Activated T-cell treated with anti-CD3 and anti-CD28 coated beads, Interleukin-2, amount 50 U/mL, for 72 hours (primary cell): ENCODE results near the gene ZSCAN5A. TPM values are rescaled to one million over a fixed set of nuclear protein-coding genes. Genes with fewer than 3 reads are reported as not detected.
A peak's percentile ranks its signal among the peaks of the same experiment; 100 is the strongest.
"Not testable (repeated sequence)": the region's sequence is repeated elsewhere in the genome, so short reads cannot be mapped to it uniquely, and the experiment has no call there.

Experiments used
- ATAC-seq, 2 donors: fragments of 150-1000 bp; cut with Tn5 transposase; replicated peaks in 1 of 2; 2 replicates each; pipeline ENCODE4 v1.10.0; 2021; ENCODE audit warnings: moderate library complexity in 2 of 2, mild to moderate bottlenecking in 1 of 2
- DNase-seq, 2 donors: peaks; one replicate each; pipeline ENCODE4 v3.0.0; 2021 to 2022; ENCODE audit warnings: mixed read lengths in 1 of 2
- H3K27ac Mint-ChIP-seq: one replicate; pipeline ENCODE4 v1.8.0; 2022; ENCODE audit warnings: mild to moderate bottlenecking, moderate library complexity, mixed read lengths
- H3K27me3 Mint-ChIP-seq: one replicate; pipeline ENCODE4 v1.8.0; 2022; ENCODE audit warnings: low read depth, mixed read lengths
- H3K36me3 Mint-ChIP-seq, 2 donors: one replicate each; pipeline ENCODE4 v1.8.0; 2022; ENCODE audit warnings: mixed read lengths in 2 of 2, mild to moderate bottlenecking in 1 of 2; ENCODE audit not compliant: insufficient read depth in 2 of 2
- H3K4me1 Mint-ChIP-seq: one replicate; pipeline ENCODE4 v1.8.0; 2022; ENCODE audit warnings: low read depth, mixed read lengths
- H3K4me3 Mint-ChIP-seq, 2 donors: one replicate each; pipeline ENCODE4 v1.8.0; 2022; ENCODE audit warnings: mild to moderate bottlenecking in 2 of 2, mixed read lengths in 2 of 2, moderate library complexity in 2 of 2
- H3K9me3 Mint-ChIP-seq, 2 donors: one replicate each; pipeline ENCODE4 v1.8.0; 2022; ENCODE audit warnings: mixed read lengths in 2 of 2
- total RNA-seq, 2 donors: library from RNA; stranded (reverse); gene quantifications; one replicate each; pipeline ENCODE4 v1.2.3, GENCODE V29; 2022

Gene ZSCAN5A
- total RNA-seq, 2 donors from 2014 or later: 8.3 to 8.4 TPM

GRCh38 chr19:56310462-56310861, 4.2 kb downstream of the ZSCAN5A start:
- peaks cover 6 to 10% of the 10 kb centered on the region in 2 donors for H3K36me3 Mint-ChIP-seq

GRCh38 chr19:56309511-56310185, 5.0 kb downstream of the ZSCAN5A start:
- H3K27ac Mint-ChIP-seq: no peak overlapping the region
- ATAC-seq (peak; percentile 34 to 53), DNase-seq (peak; percentile 69 to 76)
- H3K4me3 Mint-ChIP-seq: no peak overlapping the region
- H3K36me3 Mint-ChIP-seq: peaks cover 6 to 10% of the 10 kb centered on the region in 2 donors
- peaks cover 27% of the 10 kb centered on the region for H3K4me1 Mint-ChIP-seq
- H3K9me3 Mint-ChIP-seq: peaks cover 0 to 2% of the 10 kb centered on the region in 2 donors
- no peaks in the 10 kb centered on the region for H3K27me3 Mint-ChIP-seq

More at GRCh38 chr19:56310462-56310861, 4.2 kb downstream of the ZSCAN5A start:
- Mint-ChIP-seq H3K27ac (no peak overlapping the region), H3K27me3 (no peaks in the 10 kb centered on the region), H3K4me1 (peaks cover 28% of the 10 kb centered on the region), H3K4me3 (no peak overlapping the region), H3K9me3 (peaks cover 0 to 2% of the 10 kb centered on the region in 2 donors)
- DNase-seq (no peak), ATAC-seq (no peak)

DNA sequence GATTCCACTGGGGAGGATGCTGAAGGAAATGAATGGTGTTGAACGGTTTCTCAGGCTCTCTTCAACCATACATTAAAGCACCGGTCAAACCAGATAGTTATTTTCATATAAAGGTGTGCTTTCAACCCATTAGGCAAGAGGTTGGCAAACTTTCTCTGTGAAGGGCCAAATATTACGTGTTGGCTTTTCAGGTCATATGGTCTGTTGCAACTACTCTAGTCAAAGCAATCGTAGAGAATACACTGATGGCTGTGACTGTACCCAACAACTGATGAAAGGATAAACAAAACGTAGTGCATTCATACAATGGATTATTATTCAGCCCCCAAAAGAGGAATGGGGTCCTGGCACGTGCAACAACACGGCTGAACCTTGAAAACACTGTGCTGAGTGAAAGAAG, 5.8 kb downstream of the ZSCAN5A start:
- peaks cover 0 to 2% of the 10 kb centered on the region in 2 donors for H3K9me3 Mint-ChIP-seq
- ATAC-seq: no peak
- no peaks in the 10 kb centered on the region for H3K27me3 Mint-ChIP-seq
- H3K4me3 Mint-ChIP-seq: no peak overlapping the region
- H3K36me3 Mint-ChIP-seq: peaks cover 6 to 9% of the 10 kb centered on the region in 2 donors
- H3K4me1 Mint-ChIP-seq: peaks cover 22% of the 10 kb centered on the region
- H3K27ac Mint-ChIP-seq: no peak overlapping the region
- DNase-seq: no peak

- H3K9me3 Mint-ChIP-seq, ATAC-seq, H3K36me3 Mint-ChIP-seq, H3K4me3 Mint-ChIP-seq, H3K4me1 Mint-ChIP-seq, H3K27ac Mint-ChIP-seq, DNase-seq, H3K27me3 Mint-ChIP-seq: not testable (repeated sequence)
Measured at GRCh38 chr19:56307062-56307461, 7.6 kb downstream of the ZSCAN5A start.

GRCh38 chr19:56306016-56306415, 8.6 kb downstream of the ZSCAN5A start:
- Mint-ChIP-seq H3K4me3 (no peak overlapping the region), H3K27ac (no peak overlapping the region)

DNA sequence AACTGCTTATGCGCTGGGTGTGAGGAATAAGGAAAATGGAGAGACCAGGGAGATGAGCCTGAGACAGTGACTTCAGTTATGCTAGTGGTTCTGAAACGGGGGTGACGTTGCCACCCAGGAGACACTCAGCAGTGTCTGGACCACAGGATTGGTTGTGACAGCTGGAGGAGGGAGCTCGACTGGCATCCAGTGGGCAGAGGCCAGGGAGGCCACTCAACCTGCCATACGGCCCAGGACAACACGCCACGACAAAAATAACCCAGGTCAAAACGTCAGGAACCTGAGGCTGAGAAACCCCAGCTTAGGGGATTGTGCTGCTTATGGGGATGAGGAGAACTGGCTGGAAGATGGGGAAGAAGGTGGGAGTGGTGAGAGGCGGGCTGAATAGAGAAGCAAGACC, 10.4 kb downstream of the ZSCAN5A start:
- H3K9me3 Mint-ChIP-seq: peaks cover 0 to 2% of the 10 kb centered on the region in 2 donors
- H3K27ac Mint-ChIP-seq: no peak overlapping the region
- no peaks in the 10 kb centered on the region for H3K27me3 Mint-ChIP-seq
- no peak for ATAC-seq
- H3K4me1 Mint-ChIP-seq: peaks cover 11% of the 10 kb centered on the region
- no peak overlapping the region for H3K4me3 Mint-ChIP-seq
- no peak for DNase-seq
- peaks cover 1 to 5% of the 10 kb centered on the region in 2 donors for H3K36me3 Mint-ChIP-seq

More at GRCh38 chr19:56306016-56306415, 8.6 kb downstream of the ZSCAN5A start:
- Mint-ChIP-seq H3K27me3 (no peaks in the 10 kb centered on the region), H3K36me3 (peaks cover 1 to 5% of the 10 kb centered on the region in 2 donors), H3K4me1 (peaks cover 11% of the 10 kb centered on the region), H3K9me3 (peaks cover 0 to 2% of the 10 kb centered on the region in 2 donors)
- ATAC-seq (no peak), DNase-seq (no peak)

GRCh38 chr19:56301886-56302620, 12.6 kb downstream of the ZSCAN5A start:
- peaks cover 0 to 5% of the 10 kb centered on the region in 2 donors for H3K36me3 Mint-ChIP-seq
- H3K4me3 Mint-ChIP-seq: peak overlapping the region in 1 of 2 donors; percentile 6
- ATAC-seq (no peak), DNase-seq (no peak)
- H3K4me1 Mint-ChIP-seq: peaks cover 11% of the 10 kb centered on the region
- peak overlapping the region; percentile 14 for H3K27ac Mint-ChIP-seq
- no peaks in the 10 kb centered on the region for H3K27me3 Mint-ChIP-seq
- peaks cover 0 to 2% of the 10 kb centered on the region in 2 donors for H3K9me3 Mint-ChIP-seq

DNA sequence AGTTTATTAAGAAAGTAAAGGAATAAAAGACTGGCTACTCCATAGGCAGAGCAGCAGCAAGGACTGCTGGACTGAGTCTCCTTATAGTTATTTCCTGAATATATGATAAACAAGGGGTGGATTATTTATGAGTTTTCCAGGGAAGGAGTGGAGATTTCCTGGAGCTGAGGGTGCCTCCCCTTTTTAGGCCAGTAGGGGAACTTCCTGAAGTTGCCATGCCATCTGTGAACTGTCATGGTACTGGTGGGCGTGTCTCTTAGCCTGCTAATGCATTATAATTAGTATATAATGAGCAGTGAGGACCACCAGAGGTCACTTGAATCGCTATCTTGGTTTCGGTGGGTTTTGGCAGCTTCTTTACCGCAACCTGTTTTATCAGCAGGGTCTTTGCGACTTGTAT, 13.5 kb downstream of the ZSCAN5A start:
- Mint-ChIP-seq H3K4me1 (peaks cover 11% of the 10 kb centered on the region), H3K36me3 (peaks cover 0 to 5% of the 10 kb centered on the region in 2 donors), H3K27me3 (no peaks in the 10 kb centered on the region), H3K4me3 (no peak overlapping the region), H3K9me3 (peaks cover 0 to 2% of the 10 kb centered on the region in 2 donors), H3K27ac (no peak overlapping the region)
- ATAC-seq (no peak), DNase-seq (no peak)

DNA sequence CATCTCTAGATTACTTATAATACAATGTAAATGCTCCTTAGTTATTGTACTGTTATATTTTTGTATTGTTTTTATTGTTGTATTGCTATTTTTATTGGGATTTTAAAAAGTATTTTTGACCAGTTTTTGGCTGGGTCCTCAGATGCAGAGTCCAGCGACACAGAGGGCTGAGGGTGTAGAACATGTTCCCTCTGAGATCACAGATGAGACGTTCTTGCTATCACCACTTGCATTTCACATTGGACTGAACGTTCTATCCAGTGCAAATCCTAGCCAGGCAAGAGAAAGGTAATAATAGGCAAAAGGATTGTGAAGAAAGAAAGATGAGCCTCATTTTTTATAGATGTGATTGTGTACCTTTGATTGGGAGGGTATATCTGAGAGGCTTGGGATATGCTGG, 15.0 kb downstream of the ZSCAN5A start:
- no peak for ATAC-seq

DNA sequence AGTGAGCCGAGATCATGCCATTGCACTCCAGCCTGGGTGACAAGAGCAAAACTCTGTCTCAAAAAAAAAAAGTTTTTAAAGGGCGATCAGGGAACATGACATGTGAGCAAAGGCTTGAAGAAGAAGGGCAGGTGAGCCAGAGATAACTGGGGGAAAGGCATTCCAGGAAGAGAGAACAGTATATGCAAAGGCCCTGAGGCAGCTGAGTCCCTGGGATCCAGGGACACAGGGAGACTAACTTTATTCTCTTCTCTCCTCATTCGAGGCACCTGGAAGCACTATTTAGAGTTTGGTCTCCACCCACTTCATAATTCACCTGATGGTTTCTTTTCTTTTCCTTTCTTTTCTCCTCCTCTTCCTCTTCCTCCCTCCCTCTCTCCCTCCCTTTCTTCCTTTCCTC, 17.6 kb downstream of the ZSCAN5A start:
- DNase-seq (no peak), ATAC-seq (no peak)
- Mint-ChIP-seq H3K9me3 (peaks cover 0 to 2% of the 10 kb centered on the region in 2 donors), H3K27ac (no peak overlapping the region), H3K4me1 (peaks cover 8% of the 10 kb centered on the region), H3K36me3 (peaks cover 2 to 7% of the 10 kb centered on the region in 2 donors), H3K4me3 (no peak overlapping the region), H3K27me3 (no peaks in the 10 kb centered on the region)

More for the DNA sequence above, 15.0 kb downstream of the ZSCAN5A start:
- DNase-seq: no peak
- Mint-ChIP-seq H3K27me3 (no peaks in the 10 kb centered on the region), H3K27ac (no peak overlapping the region), H3K36me3 (peaks cover 0 to 6% of the 10 kb centered on the region in 2 donors), H3K4me3 (no peak overlapping the region), H3K4me1 (peaks cover 11% of the 10 kb centered on the region), H3K9me3 (peaks cover 0 to 2% of the 10 kb centered on the region in 2 donors)

DNA sequence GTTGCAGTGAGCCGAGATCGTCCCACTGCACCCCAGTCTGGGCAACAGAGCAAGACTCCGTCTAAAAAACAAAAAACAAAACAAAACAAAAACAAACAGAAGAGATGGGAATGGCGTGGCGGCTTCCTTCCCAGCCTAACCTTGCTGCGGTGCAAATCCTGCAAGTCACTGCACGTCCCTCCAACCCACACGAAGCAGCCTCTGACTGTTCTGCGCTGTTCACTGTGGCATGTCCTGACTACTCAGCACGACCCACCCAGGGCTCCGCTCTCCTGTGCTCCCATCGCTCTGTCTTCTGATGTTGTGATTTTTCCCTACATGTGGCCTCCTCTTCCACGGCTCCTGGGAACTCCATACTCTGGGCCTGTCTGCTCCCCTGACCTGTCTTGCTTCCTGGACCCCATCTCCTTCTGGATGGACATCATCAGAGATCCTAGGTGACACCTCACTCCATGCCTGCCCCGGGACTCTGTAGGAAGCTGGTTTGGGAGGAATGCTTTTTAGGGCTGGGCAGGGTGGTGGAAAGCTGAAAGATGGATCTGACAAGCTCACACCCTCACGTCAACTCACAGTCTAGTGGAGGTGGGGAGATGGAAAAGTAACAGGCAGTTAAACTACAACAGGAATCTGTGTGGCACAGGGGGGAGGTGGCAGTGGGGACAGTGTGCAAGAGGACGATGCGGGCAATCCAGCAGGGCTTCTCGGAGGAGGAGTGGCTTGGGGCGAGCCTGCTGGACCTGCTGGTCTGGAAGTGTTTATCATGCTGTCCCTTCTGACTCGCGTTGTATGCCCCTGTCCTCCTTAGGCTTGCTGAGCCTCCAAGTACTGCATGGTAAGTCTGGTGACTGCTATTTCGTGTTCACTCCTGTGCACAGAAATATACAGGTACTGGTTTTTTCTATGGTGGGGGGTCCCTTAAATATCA, 18.8 kb downstream of the ZSCAN5A start:
- Mint-ChIP-seq H3K9me3 (peaks cover 0 to 2% of the 10 kb centered on the region in 2 donors), H3K27ac (no peak overlapping the region)

DNA sequence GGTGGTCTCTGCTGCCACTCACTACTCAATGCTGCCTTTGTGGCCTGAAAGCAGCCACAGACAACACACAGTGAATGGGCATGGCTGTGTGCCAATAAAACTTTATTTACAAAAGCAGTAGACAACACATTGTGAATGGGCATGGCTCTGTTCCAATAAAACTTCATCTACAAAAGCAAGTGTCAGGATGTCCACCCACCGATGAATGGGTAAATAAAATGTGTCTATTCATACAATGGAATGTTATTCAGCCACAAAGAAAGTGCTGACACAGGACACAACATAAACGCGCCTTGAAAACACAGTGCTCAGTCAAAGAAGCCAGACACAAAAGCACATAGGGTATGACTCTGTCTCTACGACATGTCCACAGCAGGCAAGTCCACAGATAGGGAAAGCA, 20.1 kb downstream of the ZSCAN5A start:
- no peak for DNase-seq
- ATAC-seq: no peak
- H3K27me3 Mint-ChIP-seq: no peaks in the 10 kb centered on the region
- H3K4me3 Mint-ChIP-seq: no peak overlapping the region
- H3K4me1 Mint-ChIP-seq: no peaks in the 10 kb centered on the region
- H3K27ac Mint-ChIP-seq: no peak overlapping the region
- H3K36me3 Mint-ChIP-seq: peaks cover 2 to 8% of the 10 kb centered on the region in 2 donors
- peaks cover 0 to 2% of the 10 kb centered on the region in 2 donors for H3K9me3 Mint-ChIP-seq

More for the DNA sequence above, 18.8 kb downstream of the ZSCAN5A start:
- no peak overlapping the region for H3K4me3 Mint-ChIP-seq
- ATAC-seq: no peak
- H3K36me3 Mint-ChIP-seq: peaks cover 2 to 8% of the 10 kb centered on the region in 2 donors
- no peak for DNase-seq
- H3K4me1 Mint-ChIP-seq: no peaks in the 10 kb centered on the region
- H3K27me3 Mint-ChIP-seq: no peaks in the 10 kb centered on the region
